Astrocyte of the hippocampus (primary cell): ENCODE measurements around the gene RARA.
"Not testable (repeated sequence)": the region's sequence is repeated elsewhere in the genome, so short reads cannot be mapped to it uniquely, and the experiment has no call there.

Source experiments
- DNase-seq: peaks from one replicate; pipeline ENCODE4 v3.0.0; 2011; ENCODE audit warnings: low read depth, low spot score

RARA gene

DNA sequence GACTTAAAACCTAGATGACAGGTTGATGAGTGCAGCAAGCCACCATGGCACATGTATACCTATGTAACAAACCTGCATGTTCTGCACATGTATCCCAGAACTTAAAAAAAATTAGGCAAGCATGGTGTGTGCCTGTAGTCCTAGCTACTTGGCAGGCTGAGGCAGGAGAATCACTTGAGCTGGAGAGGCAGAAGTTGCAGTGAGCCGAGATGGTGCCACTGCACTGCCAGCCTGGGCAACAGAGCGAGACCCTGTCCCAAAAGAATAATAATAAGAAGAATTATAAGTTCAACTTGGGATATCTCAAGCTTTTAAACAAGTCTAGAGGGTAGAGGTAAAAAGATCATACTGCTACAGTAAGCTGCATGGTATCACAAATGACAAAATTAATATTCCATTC is 11.5 kb upstream of the RARA start:
- no peak for DNase-seq

DNA sequence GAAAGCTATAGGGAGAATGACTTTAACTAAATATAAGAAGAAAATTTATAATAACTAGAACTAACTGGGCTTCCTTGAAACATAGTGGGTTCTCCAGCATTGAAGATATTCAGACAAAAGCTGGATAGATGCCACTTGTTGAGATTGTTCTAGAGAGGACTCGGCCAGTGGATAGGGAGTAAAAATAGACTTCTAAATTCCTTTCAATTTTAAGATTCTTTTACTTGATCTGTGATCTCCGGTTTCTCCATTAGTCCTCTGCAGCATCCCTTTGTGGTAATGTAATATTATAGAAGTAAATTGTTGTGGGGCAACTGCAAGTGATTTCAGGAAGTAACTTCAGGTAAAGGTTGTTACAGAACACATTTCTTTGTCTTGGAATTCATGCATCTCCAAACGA is 10.3 kb upstream of the RARA start:
- DNase-seq, result peak; percentile 51

DNA sequence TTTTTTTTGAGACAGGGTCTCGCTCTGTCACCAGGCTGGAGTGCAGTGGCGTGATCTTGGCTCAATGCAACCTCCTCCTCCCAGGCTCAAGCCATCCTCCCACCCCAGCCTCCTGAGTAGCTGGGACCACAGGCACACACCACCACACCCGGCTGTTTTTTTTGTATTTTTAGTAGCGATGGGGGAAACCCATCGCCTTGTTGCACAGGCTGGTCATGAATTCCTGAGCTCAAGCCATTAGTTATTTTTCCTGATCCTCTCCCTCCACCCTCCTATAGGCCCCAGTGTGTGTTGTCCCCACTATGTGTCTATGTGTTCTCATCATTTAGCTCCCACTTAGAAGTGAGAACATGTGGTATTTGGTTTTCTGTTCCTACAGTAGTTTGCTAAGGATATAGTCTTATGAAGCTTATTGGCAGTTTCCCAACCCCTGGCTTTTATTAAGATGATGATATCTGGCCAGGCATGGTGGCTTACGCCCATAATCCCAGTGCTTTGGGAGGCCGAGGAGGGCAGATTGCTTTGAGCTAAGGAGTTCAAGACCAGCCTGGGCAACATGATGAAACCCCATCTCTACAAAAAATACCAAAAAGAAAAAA is 9.7 kb upstream of the RARA start:
- not testable (repeated sequence) for DNase-seq

DNA sequence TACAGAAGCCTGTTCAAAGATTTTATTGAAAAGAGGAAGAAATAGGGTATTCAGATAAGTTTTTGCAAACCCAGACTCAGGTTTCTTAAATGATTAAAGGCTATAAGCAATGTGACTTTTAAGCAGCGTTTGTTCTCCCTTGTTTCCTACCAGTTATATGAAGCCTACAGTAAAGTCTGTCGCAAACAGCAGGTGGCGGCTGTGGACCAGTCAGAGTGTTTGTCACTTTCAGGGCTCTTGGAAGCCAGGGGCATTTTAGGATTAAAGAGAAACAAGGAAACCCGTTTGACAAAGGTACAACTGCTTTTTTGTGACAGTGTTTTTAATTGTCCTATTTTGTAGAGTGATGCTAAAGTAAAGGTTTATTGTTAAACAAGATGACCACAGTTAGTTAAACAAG is 7.7 kb upstream of the RARA start:
- no peak for DNase-seq

DNA sequence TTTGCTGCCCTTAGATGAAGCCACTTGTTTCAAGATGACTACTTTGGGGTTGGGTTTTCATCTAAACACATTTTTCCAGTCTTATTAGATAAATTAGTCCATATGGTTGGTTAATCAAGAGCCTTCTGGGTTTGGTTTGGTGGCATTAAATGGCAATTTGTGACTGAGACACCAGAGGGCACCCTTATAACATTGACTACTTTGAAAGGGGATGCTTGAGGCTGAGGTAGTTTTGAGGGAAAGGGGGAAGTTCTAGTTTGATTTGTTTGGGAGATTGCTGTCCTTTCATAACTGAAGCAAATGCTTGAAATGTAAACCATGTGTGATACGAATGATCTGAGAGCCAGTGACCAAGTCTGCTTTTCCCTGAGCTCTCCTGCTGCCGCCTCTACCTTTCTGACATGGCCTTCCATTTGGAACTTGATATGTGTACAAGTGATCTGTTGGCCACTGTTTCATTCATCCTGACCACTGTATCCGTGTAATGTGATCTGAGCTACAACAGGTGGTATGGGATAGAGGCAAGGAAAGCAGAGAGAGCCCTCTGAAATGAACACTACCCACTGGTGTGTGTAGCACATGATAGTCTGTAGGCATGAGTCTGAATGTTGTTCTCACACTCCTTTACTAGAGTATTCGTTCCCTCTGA is 5.8 kb upstream of the RARA start:
- peak; percentile 84 for DNase-seq

DNA sequence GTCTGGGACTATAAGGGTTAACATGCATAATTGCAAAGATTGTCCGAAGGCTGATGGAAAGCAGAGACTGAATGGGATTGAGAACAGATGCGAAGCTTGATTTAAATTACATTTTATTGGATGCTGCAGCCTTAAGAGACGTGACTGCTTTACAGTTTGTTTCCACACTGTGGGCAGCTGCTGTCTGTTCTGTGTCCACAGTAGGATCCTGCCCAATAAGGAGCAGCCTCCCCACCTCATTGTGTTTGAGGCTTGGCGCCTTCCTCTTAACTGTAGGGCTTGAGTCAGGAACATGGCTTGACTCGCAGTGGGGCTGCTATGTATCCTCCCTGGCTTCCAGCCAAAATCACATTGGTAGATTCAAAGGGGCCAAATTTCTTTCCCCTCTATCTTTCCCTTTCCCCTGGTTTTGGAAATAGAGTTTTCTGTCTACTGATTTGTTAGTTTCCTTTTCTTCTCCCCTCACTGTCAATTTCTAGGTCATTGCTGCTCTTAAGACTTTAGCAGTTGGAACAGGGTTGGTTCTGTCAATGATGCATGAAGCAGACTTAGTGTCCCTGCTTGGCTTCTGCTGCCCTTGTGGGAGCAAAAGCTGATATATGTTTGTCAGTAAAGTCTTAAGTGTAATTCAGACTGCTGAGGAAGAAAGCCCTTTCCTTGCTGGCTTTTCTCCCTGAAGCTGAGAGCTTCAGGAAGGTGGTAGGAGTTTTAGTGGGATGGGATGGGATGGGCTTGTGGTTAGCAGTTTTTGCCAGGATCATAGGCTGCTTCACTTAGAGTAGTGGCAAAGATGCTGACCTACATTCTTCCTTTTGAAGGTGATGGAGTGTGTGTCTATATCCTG is 5.0 kb upstream of the RARA start:
- DNase-seq, result peak; percentile 62

DNA sequence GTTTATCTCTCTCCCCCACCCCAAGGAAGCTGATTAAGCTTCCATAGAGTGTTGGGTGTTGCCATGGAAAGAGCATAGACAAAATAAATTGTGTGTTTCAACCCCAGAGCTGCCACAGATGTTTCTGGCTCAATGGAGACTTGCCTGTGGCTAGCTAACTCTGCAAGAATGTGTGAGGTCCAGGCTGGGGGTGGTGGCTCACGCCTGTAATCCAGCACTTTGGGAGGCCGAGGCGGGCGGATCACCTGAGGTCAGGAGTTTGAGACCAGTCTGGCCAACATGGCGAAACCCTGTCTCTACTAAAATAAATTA is 4.5 kb upstream of the RARA start:
- DNase-seq, result peak; percentile 84

DNA sequence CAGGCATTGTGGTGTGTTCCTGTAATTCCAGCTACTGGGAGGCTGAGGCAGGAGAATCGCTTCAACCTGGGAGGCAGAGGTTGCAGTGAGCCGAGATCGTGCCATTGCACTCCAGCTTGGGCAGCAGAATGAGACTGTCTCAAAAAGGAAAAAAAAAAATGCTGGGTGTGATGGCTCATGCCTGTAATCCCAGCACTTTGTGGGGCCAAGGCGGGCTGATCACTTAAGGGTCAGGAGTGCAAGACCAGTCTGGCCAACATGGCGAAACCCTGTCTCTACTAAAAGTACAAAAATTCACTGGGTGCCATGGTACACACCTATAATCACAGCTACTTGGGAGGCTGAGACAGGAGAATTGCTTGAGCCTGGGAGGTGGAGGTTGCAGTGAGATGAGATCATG is 4.1 kb upstream of the RARA start:
- DNase-seq, result not testable (repeated sequence)

DNA sequence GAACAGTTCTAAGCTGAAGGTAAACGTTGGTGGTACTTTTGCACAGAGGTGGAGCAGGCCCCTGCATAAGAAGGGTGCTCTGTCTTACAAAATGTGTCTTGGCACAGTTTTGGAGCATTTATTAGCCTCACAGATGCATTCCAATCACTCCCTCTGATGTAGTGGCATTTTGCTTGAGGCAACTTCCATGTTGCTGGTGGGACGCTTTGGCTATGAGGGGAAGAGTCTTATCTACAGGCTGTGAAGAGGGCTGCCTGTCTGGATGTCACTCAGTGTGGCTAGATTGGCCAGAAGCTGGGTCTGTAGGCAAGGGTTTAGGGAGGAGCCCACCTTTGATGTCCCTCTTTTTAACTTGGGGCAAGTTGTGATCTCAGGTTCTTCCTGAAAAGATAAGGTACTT is 2.6 kb upstream of the RARA start:
- DNase-seq, result no peak

DNA sequence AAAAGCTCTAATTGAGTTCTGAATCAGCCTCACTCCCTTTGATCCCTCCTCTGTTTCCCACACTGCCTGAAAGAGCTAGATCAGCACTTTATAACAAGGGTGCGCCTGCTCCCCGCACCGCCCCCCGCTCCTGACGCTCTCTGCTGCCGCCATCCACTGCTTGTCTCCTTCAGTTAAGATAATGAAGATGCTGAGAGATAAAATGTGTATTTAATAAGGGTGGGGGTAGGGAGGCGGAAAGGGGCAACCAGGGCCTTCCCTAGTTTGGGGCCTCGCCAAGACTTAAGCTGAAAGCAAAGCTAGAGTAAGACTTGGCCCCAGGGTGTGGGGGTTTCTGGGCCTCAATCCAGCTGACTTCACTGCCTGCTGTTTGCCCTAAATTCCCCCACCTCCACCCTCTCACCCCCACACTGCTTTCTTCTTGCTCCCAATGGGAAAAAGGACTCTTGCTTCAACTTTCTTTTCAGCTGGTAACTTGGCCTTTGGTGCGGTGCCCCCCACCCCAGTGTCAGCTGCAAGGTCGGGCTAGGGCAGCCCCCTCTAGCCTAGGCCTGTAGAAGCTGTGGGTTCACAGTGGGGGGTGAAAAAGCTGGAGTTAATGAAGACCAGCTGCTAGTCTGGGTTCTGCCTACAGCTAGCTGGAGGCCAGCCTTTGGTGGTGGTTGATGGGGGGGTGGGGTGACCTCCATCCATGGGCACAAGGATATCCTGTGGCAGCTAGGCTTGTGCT is 1.8 kb upstream of the RARA start:
- peak; percentile 52 for DNase-seq

DNA sequence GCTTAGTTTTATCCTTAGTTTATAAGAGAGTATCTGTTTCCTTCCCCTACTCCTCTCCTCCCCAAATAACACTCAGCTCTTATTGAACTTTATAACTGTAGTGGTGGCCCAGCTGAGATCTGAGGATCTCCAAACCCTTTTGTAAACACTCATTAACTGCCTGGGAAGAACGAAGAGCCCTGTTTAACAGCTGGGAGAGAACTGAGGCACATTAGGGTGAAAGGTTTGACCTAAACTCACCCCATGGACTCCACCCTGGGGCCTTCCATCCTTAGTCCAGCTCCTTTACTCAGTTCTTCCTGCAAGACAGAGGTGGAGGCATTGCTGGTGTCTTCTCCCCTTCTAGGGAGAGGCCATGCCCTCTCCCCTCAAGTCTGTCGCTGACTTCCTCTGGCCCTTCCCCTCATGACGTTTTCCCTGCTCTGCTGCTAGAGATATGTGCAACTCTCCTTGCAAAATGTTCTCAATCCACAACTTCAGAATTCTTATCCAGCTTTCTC is 1.2 kb upstream of the RARA start:
- DNase-seq, result peak; percentile 2

DNA sequence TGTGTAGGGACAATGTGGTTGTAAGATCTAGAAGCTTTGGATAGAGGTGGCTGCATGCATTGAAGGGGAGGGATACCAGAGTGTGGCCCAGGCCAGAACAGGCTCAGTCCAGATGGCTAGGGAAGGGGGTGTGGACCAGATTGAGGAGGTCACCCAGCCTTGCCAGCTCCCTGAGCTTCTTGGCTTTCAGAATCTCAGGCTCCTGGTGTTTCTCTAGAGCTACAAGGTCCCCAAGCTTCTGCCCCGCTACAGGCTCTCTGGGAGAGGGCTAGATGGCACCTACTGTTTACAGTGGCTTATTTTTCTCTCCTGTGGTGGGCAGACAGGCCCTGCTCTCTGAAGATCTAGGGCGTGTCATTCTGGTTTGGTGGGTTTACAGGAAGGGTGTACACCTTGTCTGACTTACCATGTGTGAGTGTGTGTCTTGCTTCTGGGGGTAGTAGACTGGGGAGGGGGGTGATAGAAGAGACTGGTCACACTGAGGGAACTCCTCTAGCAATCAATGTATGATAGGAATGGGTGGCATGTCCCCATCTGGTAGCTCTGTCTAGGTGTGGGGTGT is 1.1 kb downstream of the RARA start:
- no peak for DNase-seq

DNA sequence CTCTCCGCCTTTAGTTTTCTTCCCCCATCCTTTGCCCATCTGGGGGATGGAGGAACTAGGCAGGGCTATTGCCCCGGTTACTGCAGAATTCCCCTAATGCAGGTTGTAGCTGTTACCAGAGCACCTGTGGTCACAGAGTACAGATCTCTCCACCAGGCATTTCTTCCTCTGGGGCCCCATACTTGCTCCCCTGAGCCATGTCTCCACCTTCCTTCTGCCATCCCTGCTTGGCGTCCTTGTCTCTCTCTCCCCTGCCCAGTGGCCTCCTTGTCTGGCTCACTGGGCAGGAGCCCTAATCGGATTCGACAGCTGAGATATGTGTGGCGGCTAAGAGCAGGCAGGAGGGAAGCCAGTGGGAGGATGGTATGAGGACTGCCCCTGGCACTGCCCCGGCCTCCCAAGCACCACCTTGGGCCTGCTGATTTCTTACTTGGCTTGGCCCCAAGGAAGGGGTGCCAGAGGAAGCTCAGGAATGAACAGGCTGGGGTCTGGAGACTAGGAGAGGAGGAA is 2.0 kb downstream of the RARA start:
- peak; percentile 46 for DNase-seq

DNA sequence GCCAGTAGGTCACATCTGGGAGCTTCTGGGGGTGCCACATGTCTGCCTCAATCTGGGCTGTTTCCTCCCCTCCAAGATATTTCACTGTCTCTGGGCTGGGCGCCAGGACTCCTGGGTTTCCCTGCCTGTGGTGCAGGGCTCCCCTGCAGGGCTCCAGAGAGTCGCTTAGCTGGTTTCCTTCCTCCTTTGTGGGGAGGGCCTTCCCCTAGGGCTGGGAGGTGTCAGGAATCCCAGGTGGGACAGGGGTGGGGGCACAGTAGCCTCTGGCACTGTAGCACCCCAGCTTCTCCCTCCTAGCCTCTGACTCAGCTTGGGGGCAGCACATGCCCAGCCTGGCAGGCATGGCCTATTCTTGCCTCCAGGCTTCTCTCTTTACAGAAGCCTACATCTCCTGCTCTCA is 2.6 kb downstream of the RARA start:
- peak; percentile 58 for DNase-seq

DNA sequence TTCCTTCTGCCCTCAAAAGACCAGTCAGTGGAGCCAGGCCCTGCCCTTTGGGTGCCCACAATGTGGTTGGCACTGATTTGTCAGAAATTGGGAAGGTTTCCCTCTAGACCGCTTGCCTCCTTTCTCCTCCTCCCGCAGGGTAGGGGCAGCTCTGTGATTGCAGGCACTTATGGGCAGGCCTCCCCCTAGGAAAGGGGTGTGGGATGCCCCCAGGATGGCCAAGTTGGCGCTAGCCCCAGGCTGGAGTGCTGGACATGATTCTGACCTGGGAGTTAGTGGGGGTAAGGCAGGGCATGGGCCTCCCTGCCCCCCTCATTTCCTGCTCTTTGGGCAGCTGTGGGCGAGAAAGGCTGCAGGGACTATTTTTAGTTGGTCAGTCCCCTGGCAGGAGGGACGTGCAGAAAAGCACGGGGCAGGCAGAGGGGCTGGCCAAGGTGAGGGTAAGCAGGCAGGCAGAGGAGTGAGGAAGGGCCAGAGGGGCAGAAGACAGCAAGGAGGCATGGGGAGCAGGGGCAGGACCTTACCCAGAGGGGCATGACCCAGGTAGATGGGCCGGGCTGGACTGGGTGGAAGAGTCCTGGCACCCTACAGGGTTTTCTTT is 3.3 kb downstream of the RARA start:
- no peak for DNase-seq

DNA sequence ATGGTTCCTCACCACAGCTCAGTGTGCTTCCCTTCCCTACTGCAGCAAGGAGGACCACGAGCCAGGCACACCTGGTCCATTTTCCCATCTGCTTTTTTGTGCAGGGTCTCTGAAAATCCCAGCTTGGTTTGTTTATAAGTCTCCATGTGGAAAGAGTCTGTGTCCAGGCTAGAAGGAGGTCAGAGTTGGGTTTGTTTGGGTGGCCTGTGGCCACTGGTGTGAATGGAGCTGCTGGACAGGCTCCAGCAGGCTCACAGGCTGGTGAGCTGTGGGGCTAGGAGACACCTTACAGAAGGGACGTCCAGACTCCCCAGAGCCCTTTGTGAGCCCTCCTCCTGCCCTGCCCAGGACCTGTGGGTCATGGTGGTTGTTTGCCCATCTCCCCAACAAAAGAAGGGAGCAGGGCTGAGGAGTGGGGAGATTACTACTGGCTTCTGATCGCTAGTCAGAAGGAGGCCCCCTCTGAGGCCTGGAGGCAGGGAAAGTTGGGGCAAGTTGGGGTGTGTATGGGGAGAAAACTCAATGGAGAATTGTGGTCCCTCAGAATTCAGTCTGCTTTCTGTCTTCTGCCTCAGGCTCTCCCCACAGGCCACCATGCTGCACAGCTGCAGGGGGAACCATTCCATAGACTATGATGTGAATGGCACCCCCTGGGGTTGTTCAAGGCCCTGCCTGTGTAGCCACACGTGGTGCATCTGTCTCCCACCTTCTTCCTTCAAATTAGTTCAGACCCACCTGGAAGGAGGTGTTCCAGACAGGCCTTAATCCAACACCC is 4.1 kb downstream of the RARA start:
- DNase-seq, result no peak

DNA sequence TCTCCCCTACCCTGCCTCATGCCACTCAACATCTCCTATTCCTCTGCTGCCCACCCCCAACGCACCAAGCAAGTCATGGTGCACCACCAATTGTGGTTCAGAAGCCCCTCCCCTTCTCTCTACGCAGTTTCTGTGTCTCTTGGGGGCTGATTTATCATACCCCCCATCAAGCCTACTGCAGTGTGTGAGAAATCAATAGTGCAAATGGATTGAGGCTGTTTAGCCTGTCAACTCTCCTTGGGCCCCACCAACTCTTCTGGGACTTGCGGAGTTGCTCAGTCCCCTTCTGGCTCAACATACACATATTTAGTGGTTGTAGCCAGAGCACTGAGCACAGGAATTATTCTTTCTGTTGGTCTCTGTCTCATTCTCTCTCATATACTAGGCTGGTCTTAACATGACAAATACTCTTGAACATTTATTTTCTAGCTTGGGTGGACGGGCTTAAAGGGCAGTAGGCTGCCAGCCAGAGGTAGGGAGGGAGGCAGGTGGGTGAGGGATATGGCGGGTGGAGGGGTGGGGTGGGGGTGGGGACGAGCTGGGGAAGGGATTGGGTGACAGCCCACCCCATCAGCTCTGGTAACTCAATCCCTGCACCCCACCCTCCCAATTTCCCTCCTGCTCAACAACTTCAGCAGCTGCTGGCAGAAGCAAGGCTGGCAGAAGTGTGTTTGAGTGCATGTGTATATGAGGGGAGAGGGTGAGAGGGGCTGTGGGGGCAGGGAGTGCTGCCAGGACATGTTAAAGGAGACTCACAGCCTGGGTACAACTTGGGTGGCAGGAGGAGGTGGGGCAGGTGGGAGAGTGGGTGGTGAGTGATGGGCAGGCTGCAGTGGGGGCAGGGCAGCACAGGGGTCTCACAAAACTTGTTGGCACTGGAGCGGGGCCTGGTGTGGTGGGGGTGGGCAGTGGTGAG is 4.9 kb downstream of the RARA start:
- no peak for DNase-seq

DNA sequence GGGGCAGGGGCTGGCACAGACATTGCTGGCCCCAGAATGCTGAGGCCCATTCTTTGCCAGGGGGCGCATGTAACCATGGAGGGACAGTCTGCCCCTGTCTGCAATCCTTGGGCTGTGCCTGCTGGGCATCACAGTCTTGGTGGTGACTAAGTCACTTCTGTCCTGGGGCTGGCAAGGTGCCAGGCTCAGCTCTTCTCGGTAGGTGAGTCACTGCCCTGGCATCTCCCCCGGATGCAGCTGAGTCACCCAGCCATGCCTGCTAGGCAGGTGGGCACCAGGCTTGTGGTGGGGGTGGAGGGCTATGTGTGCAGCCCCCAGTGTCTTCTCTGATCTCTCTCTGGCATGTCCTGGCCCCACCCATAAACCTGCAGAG is 5.6 kb downstream of the RARA start:
- peak; percentile 97 for DNase-seq

DNA sequence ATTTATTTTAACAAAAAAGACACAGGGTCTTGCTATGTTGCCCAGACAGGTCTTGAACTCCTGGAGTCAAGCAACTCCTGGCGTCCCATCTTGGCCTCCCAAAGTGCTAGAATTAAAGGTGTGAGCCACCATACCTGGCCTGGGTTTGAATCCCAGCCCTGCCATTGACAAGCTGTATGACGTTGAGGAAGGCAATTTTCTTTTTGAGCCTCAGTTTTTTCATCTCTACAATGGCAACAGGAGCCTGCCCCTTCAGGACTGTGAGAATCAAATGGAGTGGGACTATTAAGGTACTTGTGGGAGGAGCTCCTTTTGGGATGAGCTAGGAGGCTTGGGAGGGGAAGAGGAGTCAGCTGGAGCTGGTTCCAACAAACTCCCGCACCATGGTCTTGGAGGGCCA is 6.2 kb downstream of the RARA start:
- DNase-seq, result no peak
